DMS 273 (cell line): ENCODE measurements around the gene TNFAIP6.

ENCODE experiments used
- DNase-seq: peaks from one replicate; lab custom pipeline; 2025; ENCODE audit not compliant: unreplicated experiment; lab: John Stamatoyannopoulos, UW

Gene TNFAIP6

DNA sequence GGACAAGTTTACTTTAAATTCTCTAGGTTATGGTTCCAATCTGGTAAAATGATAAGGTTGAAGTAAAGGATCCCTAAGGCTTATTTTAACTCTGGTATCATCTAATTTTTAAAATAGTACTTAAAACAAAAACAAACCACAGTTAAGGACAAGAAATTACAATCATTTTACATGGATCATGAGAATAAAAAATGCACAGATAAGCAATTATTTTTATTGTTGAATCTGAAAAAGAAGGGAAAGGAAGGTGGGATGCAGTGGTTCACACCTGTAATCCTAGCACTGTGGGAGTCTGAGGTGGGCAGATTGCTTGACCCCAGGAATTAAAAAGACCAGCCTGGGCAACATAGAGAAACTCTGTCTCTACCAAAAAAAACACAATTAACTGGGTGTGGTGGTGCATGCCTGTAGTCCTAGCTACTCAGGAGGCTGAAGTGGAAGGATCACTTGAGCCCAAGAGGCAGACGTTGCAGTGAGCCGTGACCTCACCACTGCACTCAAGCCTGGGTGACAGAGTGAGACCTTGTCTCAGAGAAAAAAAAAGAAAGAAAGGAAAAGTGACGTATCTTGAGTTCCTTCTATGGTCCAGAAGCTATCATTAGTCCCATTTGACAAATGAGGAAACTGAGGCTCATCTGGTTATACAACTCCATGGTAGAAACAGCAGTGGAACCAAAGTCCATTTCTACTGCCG lies 2.5 kb downstream of the TNFAIP6 start:
- DNase-seq, result no peak

- no peak for DNase-seq
Measured at GRCh38 chr2:151361674-151362370, 4.4 kb downstream of the TNFAIP6 start.

- DNase-seq, result no peak
Measured at GRCh38 chr2:151363709-151364108, 6.3 kb downstream of the TNFAIP6 start.

- no peak for DNase-seq
Measured at GRCh38 chr2:151367571-151367970, 10.2 kb downstream of the TNFAIP6 start.

GRCh38 chr2:151374436-151374835 lies 17.0 kb downstream of the TNFAIP6 start:
- peak; percentile 75 for DNase-seq

DNA sequence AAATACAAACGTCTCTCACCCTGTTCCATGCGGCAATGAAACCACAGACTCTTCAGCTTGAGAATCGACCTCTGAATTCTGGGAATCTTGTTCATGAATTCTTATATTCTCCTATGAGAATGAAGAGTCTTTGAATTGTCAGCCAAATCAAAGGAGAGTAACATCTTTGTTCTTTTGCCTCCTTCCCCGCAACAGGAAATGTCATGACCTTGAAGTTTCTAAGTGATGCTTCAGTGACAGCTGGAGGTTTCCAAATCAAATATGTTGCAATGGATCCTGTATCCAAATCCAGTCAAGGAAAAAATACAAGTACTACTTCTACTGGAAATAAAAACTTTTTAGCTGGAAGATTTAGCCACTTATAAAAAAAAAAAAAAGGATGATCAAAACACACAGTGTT lies 21.8 kb downstream of the TNFAIP6 start:
- DNase-seq, result no peak

DNA sequence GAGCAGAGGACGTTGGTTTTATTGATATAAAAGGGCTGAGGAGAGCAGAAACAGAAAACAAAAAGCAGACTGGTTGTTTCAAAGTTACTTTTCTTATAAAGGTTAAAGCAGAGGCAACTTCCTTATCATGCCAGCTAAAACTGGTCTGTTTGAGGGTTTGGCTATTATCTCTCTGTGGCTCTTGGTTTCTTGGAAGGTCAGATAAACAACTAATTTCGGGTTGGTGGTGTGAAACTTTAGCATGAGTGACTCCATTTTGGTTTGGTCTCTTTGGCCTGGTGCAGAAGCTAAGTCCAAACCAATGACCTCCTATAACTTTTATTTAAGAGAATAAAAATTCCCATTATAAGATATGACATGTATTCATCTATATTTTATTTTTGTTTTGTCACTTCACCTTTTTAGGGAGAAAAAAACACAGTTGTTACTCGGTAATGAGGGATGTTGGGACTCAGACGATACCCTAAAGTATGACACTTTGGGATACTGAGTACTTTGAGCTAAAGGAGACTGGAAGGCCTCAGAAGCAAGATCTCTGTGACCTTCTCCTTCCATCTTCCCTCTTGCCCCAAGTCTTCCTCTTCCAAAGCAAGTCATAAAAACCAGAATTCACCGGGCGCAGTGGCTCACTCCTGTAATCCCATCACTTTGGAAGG lies 23.3 kb downstream of the TNFAIP6 start:
- no peak for DNase-seq

- no peak for DNase-seq
Measured at GRCh38 chr2:151381266-151381665, 23.9 kb downstream of the TNFAIP6 start.

GRCh38 chr2:151388011-151388410 lies 30.6 kb downstream of the TNFAIP6 start:
- no peak for DNase-seq

DNA sequence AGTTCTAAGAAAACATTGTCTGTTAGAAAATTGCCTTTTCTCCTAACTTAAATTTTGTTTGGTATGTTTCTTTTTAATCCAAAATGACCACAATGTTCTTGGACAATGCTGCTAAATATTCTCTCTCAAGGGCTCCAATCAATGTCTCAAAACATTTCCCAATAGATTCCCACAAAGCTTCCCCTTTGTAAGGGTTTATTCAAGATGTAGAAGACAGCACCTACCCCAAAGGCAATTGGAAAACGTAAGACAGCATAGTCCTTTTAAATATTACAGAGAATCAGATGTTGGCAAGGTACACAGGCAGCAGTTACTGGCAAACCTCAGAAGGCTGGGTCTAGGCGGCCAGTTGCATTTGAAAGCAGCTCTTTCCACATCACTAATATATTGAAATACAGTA lies 34.0 kb downstream of the TNFAIP6 start:
- DNase-seq, result no peak

- DNase-seq, result no peak
Measured at GRCh38 chr2:151394509-151394908, 37.1 kb downstream of the TNFAIP6 start.

- DNase-seq, result peak; percentile 27
Measured at GRCh38 chr2:151395509-151396374, 38.4 kb downstream of the TNFAIP6 start.

DNA sequence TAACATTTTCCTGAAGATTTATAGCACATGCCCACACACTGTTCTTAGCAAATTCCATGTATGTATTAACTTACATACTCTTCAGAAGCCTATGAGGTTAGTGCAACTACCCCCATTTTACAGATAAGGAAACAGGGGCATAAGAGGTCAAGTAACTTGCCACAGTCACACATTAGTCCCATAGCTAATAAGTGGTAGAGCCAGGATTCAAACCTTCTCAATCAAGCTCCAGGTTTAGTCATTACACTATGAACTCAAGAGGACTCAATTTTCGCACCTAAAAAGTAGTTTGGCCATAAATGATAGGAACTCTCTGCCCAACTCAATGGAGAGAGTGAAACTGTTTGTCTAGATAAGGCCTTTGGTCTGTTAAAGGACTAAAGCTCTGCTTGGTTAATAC lies 42.6 kb downstream of the TNFAIP6 start:
- no peak for DNase-seq

- DNase-seq, result no peak
Measured at GRCh38 chr2:151401149-151401548, 43.8 kb downstream of the TNFAIP6 start.

- no peak for DNase-seq
Measured at GRCh38 chr2:151403914-151404313, 46.5 kb downstream of the TNFAIP6 start.

- DNase-seq, result no peak
Measured at GRCh38 chr2:151405376-151405775, 48.0 kb downstream of the TNFAIP6 start.

GRCh38 chr2:151407281-151407680 lies 49.9 kb downstream of the TNFAIP6 start:
- DNase-seq, result no peak

DNA sequence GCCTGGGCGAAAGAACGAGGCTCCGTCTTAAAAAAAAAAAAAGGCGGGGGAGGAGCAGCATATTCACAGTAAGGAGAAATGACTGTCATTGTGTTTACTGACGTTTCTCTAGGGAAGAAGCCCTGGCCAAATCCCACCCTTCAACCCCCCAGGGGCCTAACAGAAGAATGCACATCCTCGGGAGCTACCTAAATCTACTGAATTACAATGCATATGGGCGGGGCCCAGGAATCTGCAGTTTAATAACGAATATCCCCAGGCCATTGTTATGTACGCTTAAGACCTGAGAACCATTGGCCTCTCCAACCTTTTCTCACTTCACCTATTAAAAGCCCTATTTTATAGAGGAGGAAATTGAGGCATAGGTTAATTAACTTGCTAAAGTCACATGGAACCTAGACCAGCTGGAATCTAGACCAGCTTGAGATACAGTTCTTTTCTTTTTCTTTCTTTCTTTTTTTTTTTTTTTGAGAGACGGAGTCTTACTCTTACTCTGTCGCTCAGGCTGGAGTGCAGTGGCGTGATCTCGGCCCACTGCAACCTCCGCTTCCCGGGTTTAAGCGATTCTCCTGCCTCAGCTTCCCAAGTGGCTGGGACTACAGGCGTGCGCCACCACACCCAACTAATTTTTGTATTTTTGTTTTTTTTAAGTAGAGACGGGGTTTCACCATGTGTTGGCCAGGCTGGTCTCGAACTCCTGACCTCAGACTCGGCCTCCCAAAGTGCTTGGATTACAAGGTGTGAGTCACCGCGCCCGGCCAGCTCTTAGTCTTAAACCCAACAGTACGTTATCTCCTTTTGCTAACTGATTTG lies 51.6 kb downstream of the TNFAIP6 start:
- DNase-seq, result no peak

DNA sequence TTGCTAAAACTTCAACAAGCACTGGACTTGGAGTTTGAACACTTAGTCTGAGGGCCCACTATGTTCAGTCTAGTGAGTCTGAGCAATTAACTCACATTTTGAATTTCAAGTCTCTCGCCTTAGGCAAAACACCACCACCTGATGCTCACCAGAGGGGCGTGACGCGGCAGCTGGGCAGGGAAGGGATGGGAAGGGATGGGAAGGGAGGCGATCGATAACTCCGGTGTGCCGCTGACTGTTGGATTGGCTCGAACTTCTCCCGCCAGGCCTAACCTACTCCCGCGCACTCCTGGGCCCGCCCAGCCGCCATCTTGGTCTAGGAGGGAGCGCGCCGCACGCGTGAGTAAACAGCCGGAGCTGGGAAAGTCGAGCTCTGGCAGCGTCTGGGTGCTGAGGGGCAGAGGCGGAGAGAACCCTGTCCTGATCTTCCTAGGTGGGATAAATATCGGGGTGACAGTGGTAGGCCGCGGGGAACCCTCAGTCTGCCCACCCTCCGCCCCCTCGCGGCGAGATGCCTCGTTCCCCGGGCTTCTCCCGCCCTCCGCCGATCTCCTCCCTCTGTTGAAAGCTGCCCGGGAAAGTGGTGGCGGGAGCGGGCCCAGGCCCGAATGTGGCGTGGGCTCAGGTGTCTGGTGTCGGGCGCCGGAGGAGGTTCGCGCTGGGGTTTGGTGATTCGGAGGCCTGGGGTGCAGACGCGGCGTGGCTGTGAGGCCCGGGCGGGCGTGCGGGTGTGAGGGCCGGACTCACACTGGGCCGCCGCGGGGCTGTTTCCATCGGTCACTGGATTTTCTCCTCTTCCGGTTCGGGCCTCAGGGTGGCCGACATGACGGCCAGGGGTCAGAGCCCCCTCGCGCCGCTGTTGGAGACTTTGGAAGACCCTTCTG lies 52.5 kb downstream of the TNFAIP6 start, which contains the start of gene RIF1:
Gene RIF1 (plus strand): TSS at position 302 of the 884 bp plus-strand sequence. CDS start 522 bp downstream, at position 824.
- DNase-seq, result peak; percentile 98
